Measurements from ENCODE around the gene GOLGA8S.
"Not testable (repeated sequence)": the region's sequence is repeated elsewhere in the genome, so short reads cannot be mapped to it uniquely, and the experiment has no call there.

DNA sequence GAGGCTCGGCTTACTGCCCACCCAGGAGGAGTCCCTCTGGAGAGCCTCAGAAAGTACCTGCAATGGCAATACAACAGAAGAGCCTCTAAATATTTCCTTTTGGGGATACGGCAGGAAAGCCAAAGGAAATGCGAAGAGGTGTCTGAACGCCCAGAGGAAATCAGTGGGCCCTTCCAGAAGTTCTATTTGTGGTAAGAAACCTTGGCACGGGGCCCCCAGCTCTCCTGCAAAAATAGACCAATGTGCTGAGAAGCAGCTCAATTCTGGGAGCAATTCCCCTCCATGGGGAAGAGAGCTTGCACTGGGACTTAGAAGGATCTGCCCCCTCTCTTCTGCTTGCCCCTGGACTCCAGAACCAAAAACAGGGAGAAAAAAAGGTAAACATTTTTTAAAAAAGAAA lies 44.7 kb downstream of the GOLGA8S start:
- TF ChIP-seq, protein P1, sequence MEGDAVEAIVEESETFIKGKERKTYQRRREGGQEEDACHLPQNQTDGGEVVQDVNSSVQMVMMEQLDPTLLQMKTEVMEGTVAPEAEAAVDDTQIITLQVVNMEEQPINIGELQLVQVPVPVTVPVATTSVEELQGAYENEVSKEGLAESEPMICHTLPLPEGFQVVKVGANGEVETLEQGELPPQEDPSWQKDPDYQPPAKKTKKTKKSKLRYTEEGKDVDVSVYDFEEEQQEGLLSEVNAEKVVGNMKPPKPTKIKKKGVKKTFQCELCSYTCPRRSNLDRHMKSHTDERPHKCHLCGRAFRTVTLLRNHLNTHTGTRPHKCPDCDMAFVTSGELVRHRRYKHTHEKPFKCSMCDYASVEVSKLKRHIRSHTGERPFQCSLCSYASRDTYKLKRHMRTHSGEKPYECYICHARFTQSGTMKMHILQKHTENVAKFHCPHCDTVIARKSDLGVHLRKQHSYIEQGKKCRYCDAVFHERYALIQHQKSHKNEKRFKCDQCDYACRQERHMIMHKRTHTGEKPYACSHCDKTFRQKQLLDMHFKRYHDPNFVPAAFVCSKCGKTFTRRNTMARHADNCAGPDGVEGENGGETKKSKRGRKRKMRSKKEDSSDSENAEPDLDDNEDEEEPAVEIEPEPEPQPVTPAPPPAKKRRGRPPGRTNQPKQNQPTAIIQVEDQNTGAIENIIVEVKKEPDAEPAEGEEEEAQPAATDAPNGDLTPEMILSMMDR (IDR thresholded peaks at IDR 0.05; ENCODE audit: insufficient read depth, low read length, poor library complexity, severe bottlenecking), result not testable (repeated sequence)
- TF ChIP-seq EZH2phosphoT487 (conservative IDR thresholded peaks at IDR 0.05; ENCODE audit: low read length), result not testable (repeated sequence)

Measured in SU-DHL-6 (cell line).